ENCODE measurements around the gene ACOT6.
"Not testable (repeated sequence)": the region's sequence is repeated elsewhere in the genome, so short reads cannot be mapped to it uniquely, and the experiment has no call there.

The ACOT6 gene

GRCh38 chr14:73633116-73634010 is 21.0 kb downstream of the ACOT6 start:
- no peak overlapping the region for H3K9ac ChIP-seq
- no peaks in the 10 kb centered on the region for H3K79me2 ChIP-seq (ENCODE audit: insufficient read depth, low read depth)
- no peaks in the 10 kb centered on the region for H4K20me1 ChIP-seq (ENCODE audit: insufficient read depth)
- H3K4me1 ChIP-seq (ENCODE audit: low read depth, poor library complexity, severe bottlenecking): no peaks in the 10 kb centered on the region
- no peaks in the 10 kb centered on the region for H3K36me3 ChIP-seq (ENCODE audit: insufficient read depth)
- H2AFZ ChIP-seq (ENCODE audit: low read depth): no peak overlapping the region
- no peak overlapping the region for H3K4me2 ChIP-seq
- no peaks in the 10 kb centered on the region for H3K27me3 ChIP-seq (ENCODE audit: insufficient read depth, low read depth)
- H3K27ac ChIP-seq: no peak overlapping the region
- no peak overlapping the region for H3K4me3 ChIP-seq (IDR thresholded peaks at IDR 0.05; ENCODE audit: insufficient read depth, low read depth, low read length)
- TF ChIP-seq, protein P1, sequence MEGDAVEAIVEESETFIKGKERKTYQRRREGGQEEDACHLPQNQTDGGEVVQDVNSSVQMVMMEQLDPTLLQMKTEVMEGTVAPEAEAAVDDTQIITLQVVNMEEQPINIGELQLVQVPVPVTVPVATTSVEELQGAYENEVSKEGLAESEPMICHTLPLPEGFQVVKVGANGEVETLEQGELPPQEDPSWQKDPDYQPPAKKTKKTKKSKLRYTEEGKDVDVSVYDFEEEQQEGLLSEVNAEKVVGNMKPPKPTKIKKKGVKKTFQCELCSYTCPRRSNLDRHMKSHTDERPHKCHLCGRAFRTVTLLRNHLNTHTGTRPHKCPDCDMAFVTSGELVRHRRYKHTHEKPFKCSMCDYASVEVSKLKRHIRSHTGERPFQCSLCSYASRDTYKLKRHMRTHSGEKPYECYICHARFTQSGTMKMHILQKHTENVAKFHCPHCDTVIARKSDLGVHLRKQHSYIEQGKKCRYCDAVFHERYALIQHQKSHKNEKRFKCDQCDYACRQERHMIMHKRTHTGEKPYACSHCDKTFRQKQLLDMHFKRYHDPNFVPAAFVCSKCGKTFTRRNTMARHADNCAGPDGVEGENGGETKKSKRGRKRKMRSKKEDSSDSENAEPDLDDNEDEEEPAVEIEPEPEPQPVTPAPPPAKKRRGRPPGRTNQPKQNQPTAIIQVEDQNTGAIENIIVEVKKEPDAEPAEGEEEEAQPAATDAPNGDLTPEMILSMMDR (conservative IDR thresholded peaks at IDR 0.05; ENCODE audit: low read depth, low read length): peak; percentile 40

DNA sequence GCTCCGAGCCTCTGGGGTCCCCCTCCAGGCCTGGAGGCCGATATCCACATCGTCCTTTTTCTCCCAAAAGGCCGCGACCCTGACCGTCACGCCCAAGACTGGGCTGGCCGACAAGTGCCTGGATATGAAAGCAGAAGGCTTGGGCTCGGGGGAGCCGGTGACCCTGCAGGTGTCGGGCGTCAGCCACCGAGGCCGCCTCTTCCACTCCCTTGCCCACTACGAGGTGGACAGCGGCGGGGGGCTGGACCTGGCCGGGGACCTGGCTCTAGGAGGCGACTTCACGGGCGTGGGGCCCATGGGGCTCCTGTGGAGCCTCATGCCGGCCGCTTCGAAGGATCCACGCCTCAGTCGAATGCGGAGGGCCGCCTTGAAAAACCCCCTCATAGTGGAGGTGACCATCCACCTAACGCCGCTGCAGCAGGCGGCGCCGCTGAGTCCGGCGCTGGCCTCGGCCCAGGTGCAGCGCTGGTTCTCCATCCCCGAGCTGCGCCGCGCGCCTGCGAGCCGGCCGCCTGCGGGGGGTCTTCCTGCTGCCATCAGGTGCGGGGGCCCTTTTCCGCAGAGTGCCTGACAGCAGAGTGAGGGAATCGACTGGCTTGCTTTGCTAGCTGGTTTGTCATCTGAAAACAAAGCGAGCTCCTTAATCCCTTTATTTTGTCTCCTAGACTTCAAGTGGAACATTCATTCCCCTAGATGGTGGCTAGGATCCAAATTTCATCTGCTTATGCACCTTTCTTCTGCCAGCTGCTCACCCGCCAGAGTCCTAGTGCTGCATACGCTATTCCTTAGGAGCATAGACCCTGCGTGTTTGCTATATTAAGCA is 21.9 kb downstream of the ACOT6 start:
- no peak overlapping the region for H3K4me2 ChIP-seq
- H2AFZ ChIP-seq (ENCODE audit: low read depth): no peak overlapping the region
- no peak overlapping the region for H3K9ac ChIP-seq
- H3K4me3 ChIP-seq (IDR thresholded peaks at IDR 0.05; ENCODE audit: insufficient read depth, low read depth, low read length): no peak overlapping the region
- no peaks in the 10 kb centered on the region for H3K27me3 ChIP-seq (ENCODE audit: insufficient read depth, low read depth)
- TF ChIP-seq, protein P1 (conservative IDR thresholded peaks at IDR 0.05; ENCODE audit: low read depth, low read length): no peak
- no peaks in the 10 kb centered on the region for H3K4me1 ChIP-seq (ENCODE audit: low read depth, poor library complexity, severe bottlenecking)
- no peaks in the 10 kb centered on the region for H3K79me2 ChIP-seq (ENCODE audit: insufficient read depth, low read depth)
- no peaks in the 10 kb centered on the region for H4K20me1 ChIP-seq (ENCODE audit: insufficient read depth)
- H3K36me3 ChIP-seq (ENCODE audit: insufficient read depth): no peaks in the 10 kb centered on the region
- H3K27ac ChIP-seq: no peak overlapping the region

DNA sequence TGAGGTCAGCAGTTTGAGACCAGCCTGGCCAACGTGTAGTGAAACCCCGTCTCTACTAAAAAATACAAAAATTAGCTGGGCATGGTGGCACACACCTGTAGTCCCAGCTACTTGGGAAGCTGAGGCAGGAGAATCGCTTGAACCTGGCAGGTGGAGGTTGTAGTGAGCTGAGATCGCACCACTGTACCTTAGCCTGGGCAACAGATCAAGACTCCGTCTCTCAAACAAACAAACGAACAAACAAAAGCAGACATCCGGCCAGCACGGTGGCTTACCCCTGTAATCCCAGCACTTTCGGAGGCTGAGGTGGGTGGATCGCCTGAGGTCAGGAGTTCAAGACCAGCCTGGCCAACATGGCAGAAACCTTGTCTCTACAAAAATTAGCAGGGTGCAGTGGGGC is 24.0 kb downstream of the ACOT6 start:
- not testable (repeated sequence) for H3K4me2 ChIP-seq; H3K9ac ChIP-seq; H3K36me3 ChIP-seq (ENCODE audit: insufficient read depth); H2AFZ ChIP-seq (ENCODE audit: low read depth); H3K27ac ChIP-seq; H3K79me2 ChIP-seq (ENCODE audit: insufficient read depth, low read depth); H3K27me3 ChIP-seq (ENCODE audit: insufficient read depth, low read depth); H3K4me1 ChIP-seq (ENCODE audit: low read depth, poor library complexity, severe bottlenecking); H3K4me3 ChIP-seq (IDR thresholded peaks at IDR 0.05; ENCODE audit: insufficient read depth, low read depth, low read length); H4K20me1 ChIP-seq (ENCODE audit: insufficient read depth)

DNA sequence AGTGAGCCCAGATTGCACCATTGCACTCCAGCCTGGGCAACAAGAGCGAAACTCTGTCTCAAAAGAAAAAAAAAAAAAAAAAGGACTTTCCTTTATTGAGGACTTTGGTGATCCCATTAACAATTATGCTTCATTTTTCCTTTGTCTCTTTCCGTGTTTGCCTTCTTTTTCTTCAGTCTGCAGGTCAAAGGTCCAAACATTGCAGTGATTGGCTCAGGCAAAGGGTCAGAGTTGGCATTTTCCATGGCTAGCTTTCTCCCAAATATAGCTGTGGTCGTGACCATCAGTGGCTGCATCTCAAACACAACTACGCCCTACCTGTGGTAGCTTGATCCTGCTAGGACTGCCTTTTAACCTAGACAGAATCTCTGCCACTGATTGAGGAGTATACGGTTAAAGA is 25.5 kb downstream of the ACOT6 start:
- H2AFZ ChIP-seq (ENCODE audit: low read depth): no peak overlapping the region
- no peaks in the 10 kb centered on the region for H4K20me1 ChIP-seq (ENCODE audit: insufficient read depth)
- no peaks in the 10 kb centered on the region for H3K27me3 ChIP-seq (ENCODE audit: insufficient read depth, low read depth)
- TF ChIP-seq, protein P1 (conservative IDR thresholded peaks at IDR 0.05; ENCODE audit: low read depth, low read length): no peak
- H3K36me3 ChIP-seq (ENCODE audit: insufficient read depth): no peaks in the 10 kb centered on the region
- no peak overlapping the region for H3K4me3 ChIP-seq (IDR thresholded peaks at IDR 0.05; ENCODE audit: insufficient read depth, low read depth, low read length)
- no peak overlapping the region for H3K9ac ChIP-seq
- no peak overlapping the region for H3K4me2 ChIP-seq
- H3K27ac ChIP-seq: no peak overlapping the region
- no peaks in the 10 kb centered on the region for H3K4me1 ChIP-seq (ENCODE audit: low read depth, poor library complexity, severe bottlenecking)
- no peaks in the 10 kb centered on the region for H3K79me2 ChIP-seq (ENCODE audit: insufficient read depth, low read depth)
